H9 (cell line): ENCODE measurements around the gene VDAC2. TPM values are rescaled to one million over a fixed set of nuclear protein-coding genes. Genes with fewer than 3 reads are reported as not detected.

Experiments used
- DNase-seq: peaks from one replicate; pipeline ENCODE4 v3.0.0-alpha.2; 2017
- H2AFZ ChIP-seq: one replicate; pipeline ENCODE4 v1.6.1; 2013; ENCODE audit warnings: mild to moderate bottlenecking, low read length, control low read depth, moderate library complexity
- H2AK5ac ChIP-seq: 2 replicates; pipeline ENCODE4 v1.6.1; 2013; ENCODE audit warnings: low read length, control low read depth, mixed read lengths; ENCODE audit not compliant: insufficient read length
- H2BK120ac ChIP-seq: one replicate; pipeline ENCODE4 v1.6.1; 2013; ENCODE audit warnings: low read depth, mild to moderate bottlenecking, low read length, control low read depth, inconsistent platforms; ENCODE audit not compliant: poor library complexity, severe bottlenecking
- H2BK12ac ChIP-seq: 2 replicates; pipeline ENCODE4 v1.6.1; 2013; ENCODE audit warnings: low read length, control low read depth, mixed read lengths, low read depth; ENCODE audit not compliant: insufficient read length
- H2BK15ac ChIP-seq: 2 replicates; pipeline ENCODE4 v1.6.1; 2013; ENCODE audit warnings: low read depth, low read length, control low read depth
- H2BK20ac ChIP-seq: one replicate; pipeline ENCODE4 v1.6.1; 2013; ENCODE audit warnings: low read depth, mild to moderate bottlenecking, low read length, control low read depth, inconsistent platforms; ENCODE audit not compliant: poor library complexity, severe bottlenecking
- H2BK5ac ChIP-seq: 2 replicates; pipeline ENCODE4 v1.6.1; 2013; ENCODE audit warnings: low read length, control low read depth, mixed read lengths; ENCODE audit not compliant: insufficient read length
- H3K14ac ChIP-seq: 2 replicates; pipeline ENCODE4 v1.6.1; 2013; ENCODE audit warnings: low read length, control low read depth; ENCODE audit not compliant: insufficient read depth
- H3K18ac ChIP-seq: 2 replicates; pipeline ENCODE4 v1.6.1; 2013; ENCODE audit warnings: low read depth, mild to moderate bottlenecking, mixed read lengths, low read length, control low read depth; ENCODE audit not compliant: insufficient read length
- H3K23ac ChIP-seq: 2 replicates; pipeline ENCODE4 v1.6.1; 2013; ENCODE audit warnings: low read length, control low read depth, mixed read lengths, low read depth; ENCODE audit not compliant: insufficient read length
- H3K23me2 ChIP-seq: 2 replicates; pipeline ENCODE4 v1.6.1; 2013; ENCODE audit warnings: low read depth, mild to moderate bottlenecking, mixed read lengths, low read length, control low read depth; ENCODE audit not compliant: insufficient read length, poor library complexity, severe bottlenecking
- H3K27ac ChIP-seq: 2 replicates; pipeline ENCODE4 v1.5.1; 2013; ENCODE audit warnings: low read length, control low read depth, mixed read lengths, low read depth; ENCODE audit not compliant: insufficient read length
- H3K27me3 ChIP-seq: 2 replicates; pipeline ENCODE4 v1.6.1; 2013; ENCODE audit warnings: low read length, control low read depth, inconsistent platforms; ENCODE audit not compliant: insufficient read depth
- H3K4ac ChIP-seq: 2 replicates; pipeline ENCODE4 v1.6.1; 2013; ENCODE audit warnings: low read depth, mild to moderate bottlenecking, control low read depth, inconsistent platforms, low read length, moderate library complexity
- H3K4me1 ChIP-seq: 2 replicates; pipeline ENCODE4 v1.6.1; 2013; ENCODE audit warnings: low read length, control low read depth, inconsistent platforms; ENCODE audit not compliant: insufficient read depth
- H3K4me2 ChIP-seq: 2 replicates; pipeline ENCODE4 v1.6.1; 2013; ENCODE audit warnings: low read length, control low read depth, mixed read lengths; ENCODE audit not compliant: insufficient read length, insufficient read depth
- H3K56ac ChIP-seq: 2 replicates; pipeline ENCODE4 v1.6.1; 2013; ENCODE audit warnings: low read depth, mild to moderate bottlenecking, mixed read lengths, low read length, control low read depth; ENCODE audit not compliant: insufficient read length
- H3K79me1 ChIP-seq: 2 replicates; pipeline ENCODE4 v1.6.1; 2013; ENCODE audit warnings: low read depth, mild to moderate bottlenecking, moderate library complexity, low read length, control low read depth, inconsistent platforms; ENCODE audit not compliant: insufficient read depth, poor library complexity, severe bottlenecking
- H3K79me2 ChIP-seq: 2 replicates; pipeline ENCODE4 v1.6.1; 2013; ENCODE audit warnings: low read length, control low read depth, inconsistent platforms; ENCODE audit not compliant: insufficient read depth
- H3K9ac ChIP-seq: 2 replicates; pipeline ENCODE4 v1.6.1; 2013; ENCODE audit warnings: low read length, control low read depth, mixed read lengths; ENCODE audit not compliant: insufficient read length; ENCODE audit errors: extremely low read depth
- H3K9me3 ChIP-seq: one replicate; pipeline ENCODE4 v1.6.1; 2013; ENCODE audit warnings: low read depth, low read length, inconsistent platforms; ENCODE audit not compliant: control insufficient read depth
- H3T11ph ChIP-seq: one replicate; pipeline ENCODE4 v1.6.1; 2013; ENCODE audit warnings: mild to moderate bottlenecking, low read length, control low read depth, inconsistent platforms
- H4K20me1 ChIP-seq: one replicate; pipeline ENCODE4 v1.6.1; 2013; ENCODE audit not compliant: control insufficient read depth, insufficient read length, insufficient read depth
- H4K5ac ChIP-seq: 2 replicates; pipeline ENCODE4 v1.6.1; 2013; ENCODE audit warnings: low read depth, mild to moderate bottlenecking, mixed read lengths, low read length, control low read depth; ENCODE audit not compliant: insufficient read length
- H4K8ac ChIP-seq: replicated peaks from 2 replicates; pipeline ENCODE4 v1.6.1; 2013; ENCODE audit warnings: low read length, control low read depth, mixed read lengths, low read depth; ENCODE audit not compliant: insufficient read length
- H4K91ac ChIP-seq: 2 replicates; pipeline ENCODE4 v1.6.1; 2013; ENCODE audit warnings: low read depth, mild to moderate bottlenecking, moderate library complexity, mixed read lengths, low read length, control low read depth; ENCODE audit not compliant: insufficient read length
- H3K27ac Mint-ChIP-seq, 3 experiments: 2 replicates in 2 of 3; 3 replicates in 1 of 3; pipeline ENCODE4 v1.8.0; 2020 to 2021; ENCODE audit warnings: mixed read lengths in 3 of 3, mild to moderate bottlenecking in 1 of 3, moderate library complexity in 1 of 3
- H3K27me3 Mint-ChIP-seq: 2 replicates; pipeline ENCODE4 v1.8.0; 2021; ENCODE audit warnings: low read depth, mild to moderate bottlenecking, moderate library complexity, mixed read lengths
- H3K36me3 Mint-ChIP-seq, 3 experiments: 2 replicates in 2 of 3; 3 replicates in 1 of 3; pipeline ENCODE4 v1.8.0; 2020 to 2021; ENCODE audit warnings: low read depth in 3 of 3, mixed read lengths in 3 of 3; ENCODE audit not compliant: insufficient read depth in 1 of 3
- H3K4me1 Mint-ChIP-seq, 2 experiments: 2 replicates each; pipeline ENCODE4 v1.8.0; 2020; ENCODE audit warnings: mixed read lengths in 2 of 2
- H3K4me3 Mint-ChIP-seq, 2 experiments: 2 replicates in 1 of 2; 3 replicates in 1 of 2; pipeline ENCODE4 v1.8.0; 2020 to 2021; ENCODE audit warnings: mild to moderate bottlenecking in 2 of 2, mixed read lengths in 2 of 2, moderate library complexity in 1 of 2
- H3K9me3 Mint-ChIP-seq, 2 experiments: 2 replicates in 1 of 2; 3 replicates in 1 of 2; pipeline ENCODE4 v1.8.0; 2020; ENCODE audit warnings: mild to moderate bottlenecking in 2 of 2, mixed read lengths in 2 of 2, moderate library complexity in 1 of 2
- WGBS: extraction: QIAGEN DNeasy Blood & Tissue Kit; methylation state at CpG from one replicate; pipeline ENCODE4 v1.1.7; 2013; ENCODE audit warnings: missing lambda C conversion rate, low lambda C conversion rate, mixed read lengths; ENCODE audit not compliant: insufficient read length; ENCODE audit errors: extremely low coverage; 5-methylcytosine and 5-hydroxymethylcytosine counted together
- total RNA-seq: library from RNA; stranded (reverse); gene quantifications from 2 replicates; pipeline ENCODE4 v1.2.1, GENCODE V29; 2021
- TF ChIP-seq, protein P1 (sequence below): fragments of 200-600 bp; sonication (generic); conservative IDR thresholded peaks from 3 replicates; pipeline ENCODE4 v1.8.0; 2021; ENCODE audit warnings: antibody characterized with exemption, mild to moderate bottlenecking

VDAC2 gene
- total RNA-seq, 1 experiment from 2014 or later: 271 TPM

DNA sequence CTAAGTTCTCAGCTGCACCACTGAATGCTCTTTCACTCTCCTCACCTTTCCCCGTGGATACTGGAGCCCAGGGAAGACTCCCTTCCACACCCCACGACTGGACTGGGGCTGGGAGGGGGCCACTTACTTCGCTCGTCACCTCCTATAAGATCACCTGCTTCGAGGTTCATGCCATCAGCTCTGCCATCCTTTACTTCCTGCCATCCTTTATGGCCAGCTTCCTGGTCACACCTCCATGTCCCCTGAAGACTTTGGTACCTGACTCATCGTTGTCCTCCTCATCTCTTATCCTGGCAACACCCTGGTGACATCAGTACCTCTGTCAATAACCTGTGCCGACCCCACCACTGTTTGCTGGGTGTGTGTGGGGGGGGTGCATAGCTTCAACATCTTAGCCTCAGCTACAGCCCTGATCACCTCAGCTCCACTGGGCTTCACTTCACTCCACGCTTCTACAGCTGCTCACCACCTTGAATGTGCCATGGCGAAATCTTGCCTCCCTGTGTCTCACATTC is 8.7 kb upstream of the VDAC2 start:
- Histone ChIP-seq H3K23me2 (no peaks in the 10 kb centered on the region), H2AK5ac (no peak overlapping the region), H2BK5ac (no peak overlapping the region), H3K79me1 (no peaks in the 10 kb centered on the region), H3K4me2 (no peak overlapping the region), H3K18ac (no peak overlapping the region), H4K20me1 (no peaks in the 10 kb centered on the region), H2BK20ac (no peak overlapping the region), H3K27me3 (no peaks in the 10 kb centered on the region), H2AFZ (no peak overlapping the region), H3K4me1 (no peaks in the 10 kb centered on the region), H2BK15ac (no peak overlapping the region), H3T11ph (no peak overlapping the region), H2BK12ac (no peak overlapping the region), H3K14ac (no peak overlapping the region; the same call in 1 of the 2 replicates), H3K27ac (no peak overlapping the region), H3K23ac (no peak overlapping the region), H3K56ac (no peak overlapping the region), H3K9ac (no peak overlapping the region), H3K79me2 (no peaks in the 10 kb centered on the region), H4K5ac (no peak overlapping the region), H3K9me3 (no peaks in the 10 kb centered on the region), H4K8ac (no peak overlapping the region), H4K91ac (no peak overlapping the region), H2BK120ac (no peak overlapping the region), H3K4ac (no peak overlapping the region)
- no peak for DNase-seq
- Mint-ChIP-seq H3K27ac (no peak overlapping the region; a peak in 2 of 7 replicates), H3K27me3 (no peaks in the 10 kb centered on the region), H3K36me3 (no peaks in the 10 kb centered on the region; a peak in 1 of 7 replicates), H3K4me3 (no peak overlapping the region), H3K4me1 (peaks cover 4% of the 10 kb centered on the region in 2 experiments), H3K9me3 (no peaks in the 10 kb centered on the region)
- WGBS: no CpG with 5 or more reads among the region's 9 CpGs
- TF ChIP-seq, protein P1, sequence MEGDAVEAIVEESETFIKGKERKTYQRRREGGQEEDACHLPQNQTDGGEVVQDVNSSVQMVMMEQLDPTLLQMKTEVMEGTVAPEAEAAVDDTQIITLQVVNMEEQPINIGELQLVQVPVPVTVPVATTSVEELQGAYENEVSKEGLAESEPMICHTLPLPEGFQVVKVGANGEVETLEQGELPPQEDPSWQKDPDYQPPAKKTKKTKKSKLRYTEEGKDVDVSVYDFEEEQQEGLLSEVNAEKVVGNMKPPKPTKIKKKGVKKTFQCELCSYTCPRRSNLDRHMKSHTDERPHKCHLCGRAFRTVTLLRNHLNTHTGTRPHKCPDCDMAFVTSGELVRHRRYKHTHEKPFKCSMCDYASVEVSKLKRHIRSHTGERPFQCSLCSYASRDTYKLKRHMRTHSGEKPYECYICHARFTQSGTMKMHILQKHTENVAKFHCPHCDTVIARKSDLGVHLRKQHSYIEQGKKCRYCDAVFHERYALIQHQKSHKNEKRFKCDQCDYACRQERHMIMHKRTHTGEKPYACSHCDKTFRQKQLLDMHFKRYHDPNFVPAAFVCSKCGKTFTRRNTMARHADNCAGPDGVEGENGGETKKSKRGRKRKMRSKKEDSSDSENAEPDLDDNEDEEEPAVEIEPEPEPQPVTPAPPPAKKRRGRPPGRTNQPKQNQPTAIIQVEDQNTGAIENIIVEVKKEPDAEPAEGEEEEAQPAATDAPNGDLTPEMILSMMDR: no peak
